Medulla oblongata (tissue), 1 donor: ENCODE results near the gene C16orf82.

Experiments used
- DNase-seq: peaks from one replicate; pipeline ENCODE4 v3.0.0-alpha.2; 2015; ENCODE audit errors: extremely low spot score

C16orf82 gene

GRCh38 chr16:27088216-27088615 lies 21.5 kb downstream of the C16orf82 start:
- DNase-seq = no peak

DNA sequence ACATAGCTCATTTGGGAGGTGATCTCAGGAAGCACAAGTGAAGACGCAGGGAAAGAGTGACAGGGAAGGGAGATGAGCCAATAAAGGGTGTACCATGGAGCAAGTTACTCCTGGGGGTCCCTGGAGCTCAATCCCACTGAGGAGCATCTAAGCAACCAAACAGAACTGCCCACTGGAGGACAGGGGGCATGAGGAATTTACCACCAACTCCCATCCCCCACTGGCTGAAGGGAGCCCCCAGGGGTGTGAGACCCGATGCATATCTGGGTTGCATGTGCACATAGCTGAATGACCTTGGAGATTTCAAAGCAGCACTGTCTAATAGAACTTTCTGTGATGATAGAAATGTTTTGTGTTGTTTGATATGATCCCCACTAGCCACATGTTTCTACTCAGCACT lies 29.6 kb downstream of the C16orf82 start:
- no peak for DNase-seq

- no peak for DNase-seq
Observed at GRCh38 chr16:27097800-27098230, 31.1 kb downstream of the C16orf82 start.

- no peak for DNase-seq
Observed at GRCh38 chr16:27098366-27099049, 31.8 kb downstream of the C16orf82 start.

DNA sequence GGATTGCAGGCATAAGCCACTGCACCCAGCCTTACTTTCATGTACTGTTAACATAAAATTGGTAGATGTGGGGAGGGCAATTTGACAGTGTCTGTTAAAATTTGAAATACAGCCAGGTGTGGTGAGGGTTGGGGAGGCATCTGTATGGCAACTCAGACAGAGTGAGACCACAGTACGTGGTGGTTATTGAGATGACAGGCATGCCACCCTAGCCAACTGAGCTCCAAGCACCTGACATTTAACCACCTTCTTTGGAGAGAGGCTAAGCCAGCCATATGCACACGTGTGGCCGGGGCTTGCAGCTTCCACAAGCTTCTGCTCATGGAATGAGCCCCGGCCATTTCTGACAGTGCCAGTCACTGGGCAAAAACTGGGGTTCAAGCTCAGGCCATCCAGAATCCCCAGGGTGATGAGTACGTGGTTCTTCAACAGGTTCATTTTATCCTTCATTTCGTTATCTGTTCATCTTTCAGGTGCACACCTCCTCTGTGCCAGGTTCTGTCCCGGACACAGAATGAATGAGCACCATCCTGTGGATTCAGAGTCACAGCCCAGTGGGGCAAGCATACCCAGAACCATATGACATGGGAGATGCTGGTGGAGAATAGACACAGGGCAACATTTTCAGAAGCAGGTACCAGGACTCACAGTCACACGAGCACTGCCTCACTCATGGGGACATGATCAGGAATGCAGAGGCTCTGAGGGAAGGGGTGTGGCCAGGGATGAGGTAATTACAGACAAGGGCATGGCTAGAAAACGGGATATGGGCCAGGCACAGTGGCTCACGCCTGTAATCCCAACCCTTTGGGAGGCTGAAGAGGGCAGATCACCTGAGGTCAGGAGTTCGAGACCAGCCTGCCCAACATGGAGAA lies 36.2 kb downstream of the C16orf82 start:
- DNase-seq = no peak

GRCh38 chr16:27103954-27104353 lies 37.2 kb downstream of the C16orf82 start:
- DNase-seq = no peak

GRCh38 chr16:27106305-27106704 lies 39.6 kb downstream of the C16orf82 start:
- no peak for DNase-seq

DNA sequence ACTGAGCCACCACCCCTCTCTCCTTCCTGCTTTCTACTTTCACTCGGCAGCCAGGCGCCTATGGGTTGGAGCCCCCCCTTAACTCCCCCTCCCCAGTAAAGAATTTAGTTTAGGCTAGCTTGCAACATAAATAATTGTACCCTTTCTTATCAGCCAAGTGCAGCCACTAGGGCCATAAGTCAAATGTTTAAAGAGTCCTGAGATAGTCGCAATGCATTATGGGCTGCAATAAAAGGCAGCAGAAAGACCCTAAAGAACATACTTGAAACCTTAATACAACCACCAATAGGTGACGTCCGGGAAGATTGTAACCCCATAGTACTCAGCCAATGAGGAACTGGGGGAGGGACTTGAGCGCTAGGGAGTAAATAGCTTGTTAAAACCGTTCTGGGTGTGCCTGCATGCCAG lies 40.5 kb downstream of the C16orf82 start:
- DNase-seq = no peak

DNA sequence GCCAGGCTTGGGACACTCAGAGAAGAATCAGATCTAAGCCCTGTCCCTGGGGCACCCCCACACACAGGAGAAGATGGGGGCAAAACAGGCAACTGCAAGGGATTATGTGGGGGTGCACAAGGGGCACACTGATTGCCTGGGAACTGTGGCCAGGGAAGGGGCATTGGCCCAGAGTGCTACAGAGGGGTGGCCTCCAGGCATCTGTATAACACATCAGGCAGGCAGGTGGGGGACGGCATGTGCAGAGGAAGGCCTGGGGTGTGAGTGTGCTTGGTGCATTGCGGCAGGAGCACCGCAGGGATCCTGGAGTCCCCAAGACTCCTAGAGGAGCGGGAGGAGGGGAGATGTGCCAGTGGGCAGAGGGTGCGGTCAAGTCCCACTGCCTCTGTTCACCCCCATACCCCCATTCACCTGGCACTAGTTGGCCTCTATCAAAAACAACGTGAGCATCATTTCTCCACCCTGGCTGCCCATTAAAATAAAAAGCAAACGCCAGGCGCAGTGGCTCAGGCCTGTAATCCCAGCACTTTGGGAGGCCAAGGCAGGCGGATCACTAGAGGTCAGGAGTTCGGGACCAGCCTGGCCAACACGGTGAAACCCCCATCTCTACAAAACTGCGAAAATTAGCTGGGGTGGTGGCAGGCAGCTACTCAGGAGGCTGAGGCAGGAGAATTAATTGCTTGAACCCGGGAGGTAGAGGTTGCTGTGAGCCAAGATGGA lies 41.5 kb downstream of the C16orf82 start:
- DNase-seq = no peak

DNA sequence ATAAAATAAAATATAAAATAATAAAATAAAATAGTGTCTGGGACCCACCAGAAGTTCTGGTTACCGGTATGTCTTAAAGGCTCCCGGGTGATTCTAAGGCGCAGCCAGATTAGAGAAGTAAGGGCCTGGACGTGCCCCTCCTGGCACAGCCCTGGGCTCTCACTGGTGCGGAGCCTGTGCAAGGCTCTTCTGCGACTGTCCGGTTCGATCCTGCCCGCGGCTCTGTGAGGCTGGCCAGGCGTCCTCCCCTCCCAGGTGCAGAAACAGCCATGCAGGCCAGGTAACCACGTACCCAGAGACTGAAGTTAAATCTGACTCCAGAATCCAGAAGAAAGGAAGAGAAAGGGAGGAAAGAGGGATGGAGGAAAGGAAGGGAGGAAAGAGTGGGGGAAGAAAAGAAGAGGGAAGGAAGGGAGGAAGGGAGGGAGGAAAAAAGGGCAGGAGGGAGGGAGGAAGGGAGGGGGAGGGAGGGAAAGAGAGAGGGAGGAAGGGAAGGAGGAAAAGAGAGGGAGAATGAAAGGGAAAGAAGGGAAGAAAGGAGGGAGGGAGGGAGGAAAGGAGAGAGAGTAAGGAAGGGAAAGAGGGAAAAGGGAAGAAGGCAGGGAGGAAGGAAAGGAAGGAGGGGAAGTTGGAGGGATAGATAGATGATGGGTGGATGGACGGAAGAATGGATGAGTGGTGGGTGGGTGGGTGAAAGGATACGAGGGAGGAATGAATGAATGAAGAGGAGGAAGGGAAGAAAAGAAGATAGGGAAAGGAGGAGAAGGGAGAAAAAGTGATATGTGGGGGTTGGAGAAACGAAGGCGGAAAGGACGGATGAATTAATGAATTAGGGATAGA lies 42.3 kb downstream of the C16orf82 start:
- no peak for DNase-seq

DNA sequence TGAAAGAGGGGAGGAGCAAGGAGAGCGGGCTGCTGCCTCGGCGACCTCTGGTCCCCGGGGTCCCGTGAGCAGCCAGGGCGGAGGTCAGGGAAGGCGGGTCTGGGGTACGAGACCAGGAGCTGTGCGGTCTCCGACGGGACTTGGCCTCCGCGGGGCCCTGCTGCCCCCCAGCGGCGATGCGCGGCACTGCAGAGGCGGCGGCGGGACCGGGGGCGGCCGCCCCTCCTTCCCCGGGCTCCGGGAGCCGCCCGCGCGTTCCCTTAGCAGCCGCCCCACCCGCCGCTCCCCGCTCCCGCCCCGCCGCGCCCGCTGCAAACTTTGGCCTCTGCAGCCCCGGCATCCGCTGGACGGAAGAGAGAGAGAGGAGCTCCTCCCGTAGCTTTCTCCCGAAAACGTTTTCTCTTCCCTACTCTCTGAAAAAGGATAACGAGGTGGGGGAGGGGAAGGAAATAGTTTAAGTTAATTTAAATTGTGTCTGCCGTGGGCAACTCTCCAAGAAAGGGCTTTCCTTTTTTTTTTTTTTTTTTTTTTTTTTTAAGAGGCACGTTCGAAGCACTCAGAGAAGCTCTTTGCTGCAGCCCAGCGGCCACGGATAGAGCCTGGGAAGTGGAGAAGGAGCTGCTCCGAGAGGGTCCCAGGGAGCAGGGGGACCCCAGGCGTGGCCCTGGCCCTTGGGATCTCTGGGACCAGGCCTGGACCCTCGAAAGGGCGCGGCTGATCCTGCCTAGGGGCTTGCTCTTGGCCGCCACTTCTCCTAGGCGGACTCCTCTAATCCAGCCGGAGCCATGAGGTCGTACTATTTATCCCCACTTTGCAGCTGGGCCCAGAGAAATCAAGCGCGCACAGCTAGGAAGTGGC lies 43.2 kb downstream of the C16orf82 start:
- peak; percentile 33 for DNase-seq

DNA sequence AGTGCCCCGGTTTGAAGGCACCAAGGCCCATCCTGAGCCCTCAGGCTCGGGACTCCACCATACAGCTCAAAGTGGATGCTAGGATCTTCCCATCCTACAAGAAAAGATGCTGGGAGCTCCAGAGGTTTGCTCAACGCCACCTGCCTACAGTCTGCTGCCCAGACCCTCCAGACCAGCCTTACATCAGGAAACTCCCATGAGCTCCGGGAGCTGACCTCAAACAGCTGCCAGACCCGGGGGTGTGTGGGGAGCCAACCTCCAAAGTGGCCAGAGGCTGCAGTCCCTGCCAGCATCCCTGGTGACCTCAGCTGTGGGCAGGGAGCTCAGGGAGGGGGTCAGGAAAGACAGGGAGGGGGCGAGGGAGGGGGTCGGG lies 43.8 kb downstream of the C16orf82 start:
- DNase-seq = no peak

- DNase-seq = no peak
Observed at GRCh38 chr16:27111486-27111885, 44.8 kb downstream of the C16orf82 start.

GRCh38 chr16:27112093-27112811 lies 45.5 kb downstream of the C16orf82 start:
- no peak for DNase-seq

DNA sequence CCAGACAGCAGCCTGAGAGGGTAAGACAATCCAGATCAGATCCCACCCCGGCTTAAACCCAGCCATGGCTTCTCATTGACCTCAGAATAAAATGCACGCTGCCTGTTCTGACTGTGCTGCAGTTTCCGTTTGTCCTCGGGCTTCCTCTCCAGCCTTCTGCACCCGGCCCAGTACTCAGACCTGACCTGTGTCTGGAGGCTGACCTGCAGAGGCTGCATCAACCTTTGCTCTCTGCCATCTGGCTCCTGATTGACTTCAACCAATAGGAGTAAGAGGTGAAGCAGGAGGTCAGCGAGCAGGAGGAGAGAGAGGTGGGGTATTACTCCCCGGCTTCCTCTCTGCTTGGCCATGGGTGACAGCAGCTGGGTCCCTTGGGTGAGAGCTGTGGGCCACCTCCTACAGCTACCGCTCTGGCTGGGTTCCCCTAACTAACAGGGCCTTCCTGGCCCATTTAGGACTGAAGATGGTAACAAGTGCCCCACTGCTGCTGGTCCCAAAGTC lies 46.7 kb downstream of the C16orf82 start:
- DNase-seq = no peak

DNA sequence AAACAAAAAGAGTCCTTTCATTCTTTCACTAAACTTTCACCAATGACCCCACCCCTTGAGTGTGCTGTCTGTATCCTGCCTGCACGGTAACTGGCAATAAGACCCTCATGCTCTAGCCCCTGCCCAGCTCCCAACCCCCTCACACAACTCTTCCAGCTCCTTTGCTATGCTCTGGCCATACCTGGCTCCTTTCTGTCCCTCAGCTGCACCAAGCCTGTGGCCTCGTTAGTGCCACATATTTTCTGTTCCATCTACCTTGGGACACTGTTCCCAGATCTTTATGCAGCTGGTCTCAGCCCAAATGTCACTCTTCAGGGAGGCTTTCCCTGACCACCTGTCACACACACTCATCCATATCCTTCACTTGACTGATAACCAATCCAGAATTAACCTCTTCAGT lies 47.3 kb downstream of the C16orf82 start:
- DNase-seq = no peak

DNA sequence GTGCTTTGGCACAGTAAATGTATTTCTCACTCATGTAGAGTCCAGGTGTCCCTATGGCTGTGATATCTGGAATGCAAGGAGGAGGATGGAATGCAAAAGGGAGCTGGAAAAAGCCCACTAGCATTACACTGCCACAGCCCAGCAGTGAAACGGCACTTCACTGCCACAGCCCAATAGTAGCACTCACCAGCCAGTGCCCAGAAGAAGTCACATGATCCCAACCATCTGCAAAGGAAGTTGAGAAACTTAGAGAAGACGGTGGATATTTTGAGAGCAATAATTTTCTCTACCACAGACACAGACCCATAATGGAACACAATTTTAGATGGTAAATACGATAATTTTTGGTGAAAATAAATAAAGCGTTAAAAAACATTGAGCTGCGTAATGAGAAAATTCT lies 51.8 kb downstream of the C16orf82 start:
- DNase-seq = peak; percentile 4
